ENCODE measurements around the gene SYT11. TPM values are rescaled to one million over a fixed set of nuclear protein-coding genes. Genes with fewer than 3 reads are reported as not detected.
"Not testable (repeated sequence)": the region's sequence is repeated elsewhere in the genome, so short reads cannot be mapped to it uniquely, and the experiment has no call there.

Gene SYT11
- total RNA-seq, 1 donor from 2014 or later = 2.3 TPM

DNA sequence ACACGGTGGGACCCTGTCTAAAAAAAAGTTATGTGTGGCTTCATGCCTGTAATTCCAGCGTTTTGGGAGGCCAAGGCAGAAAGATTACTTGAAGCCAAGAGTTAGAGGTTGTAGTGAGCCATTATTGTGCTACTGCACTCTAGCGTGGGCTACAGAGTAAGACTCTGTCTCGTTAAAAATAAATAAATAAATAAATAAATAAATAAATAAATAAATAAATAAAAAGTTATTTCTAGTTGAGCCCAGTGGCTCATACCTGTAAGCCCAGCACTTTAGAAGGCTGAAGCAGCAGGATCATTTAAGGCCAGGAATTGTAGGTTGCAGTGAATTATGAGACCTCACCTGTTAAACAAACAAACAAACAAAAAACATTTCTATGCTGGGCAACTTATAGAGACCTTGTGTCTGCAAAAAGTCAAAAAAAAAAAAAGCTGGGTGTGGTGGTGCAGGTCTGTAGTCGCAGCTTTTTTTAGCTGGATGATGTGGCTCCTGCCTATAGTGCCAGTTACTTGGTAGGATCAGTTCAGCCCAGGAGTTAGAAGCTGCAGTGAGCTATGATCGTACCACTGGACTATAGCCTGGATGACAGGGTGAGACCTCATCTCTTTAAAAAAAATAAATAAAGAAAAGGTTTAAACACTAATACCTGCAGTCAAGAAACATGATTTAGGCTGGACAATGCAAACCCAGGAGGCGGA lies 27.9 kb upstream of the SYT11 start:
- Mint-ChIP-seq H3K27me3 (no peaks in the 10 kb centered on the region), H3K27ac (no peak overlapping the region), H3K4me1 (ENCODE audit: unreplicated experiment) (peaks cover 9% of the 10 kb centered on the region), H3K9me3 (peaks cover 1% of the 10 kb centered on the region), H3K36me3 (peaks cover 17% of the 10 kb centered on the region), H3K4me3 (no peak overlapping the region)
- DNase-seq (ENCODE audit: extremely low spot score, unreplicated experiment) = no peak
- TF ChIP-seq, protein P1, sequence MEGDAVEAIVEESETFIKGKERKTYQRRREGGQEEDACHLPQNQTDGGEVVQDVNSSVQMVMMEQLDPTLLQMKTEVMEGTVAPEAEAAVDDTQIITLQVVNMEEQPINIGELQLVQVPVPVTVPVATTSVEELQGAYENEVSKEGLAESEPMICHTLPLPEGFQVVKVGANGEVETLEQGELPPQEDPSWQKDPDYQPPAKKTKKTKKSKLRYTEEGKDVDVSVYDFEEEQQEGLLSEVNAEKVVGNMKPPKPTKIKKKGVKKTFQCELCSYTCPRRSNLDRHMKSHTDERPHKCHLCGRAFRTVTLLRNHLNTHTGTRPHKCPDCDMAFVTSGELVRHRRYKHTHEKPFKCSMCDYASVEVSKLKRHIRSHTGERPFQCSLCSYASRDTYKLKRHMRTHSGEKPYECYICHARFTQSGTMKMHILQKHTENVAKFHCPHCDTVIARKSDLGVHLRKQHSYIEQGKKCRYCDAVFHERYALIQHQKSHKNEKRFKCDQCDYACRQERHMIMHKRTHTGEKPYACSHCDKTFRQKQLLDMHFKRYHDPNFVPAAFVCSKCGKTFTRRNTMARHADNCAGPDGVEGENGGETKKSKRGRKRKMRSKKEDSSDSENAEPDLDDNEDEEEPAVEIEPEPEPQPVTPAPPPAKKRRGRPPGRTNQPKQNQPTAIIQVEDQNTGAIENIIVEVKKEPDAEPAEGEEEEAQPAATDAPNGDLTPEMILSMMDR (conservative IDR thresholded peaks at IDR 0.05) = no peak

DNA sequence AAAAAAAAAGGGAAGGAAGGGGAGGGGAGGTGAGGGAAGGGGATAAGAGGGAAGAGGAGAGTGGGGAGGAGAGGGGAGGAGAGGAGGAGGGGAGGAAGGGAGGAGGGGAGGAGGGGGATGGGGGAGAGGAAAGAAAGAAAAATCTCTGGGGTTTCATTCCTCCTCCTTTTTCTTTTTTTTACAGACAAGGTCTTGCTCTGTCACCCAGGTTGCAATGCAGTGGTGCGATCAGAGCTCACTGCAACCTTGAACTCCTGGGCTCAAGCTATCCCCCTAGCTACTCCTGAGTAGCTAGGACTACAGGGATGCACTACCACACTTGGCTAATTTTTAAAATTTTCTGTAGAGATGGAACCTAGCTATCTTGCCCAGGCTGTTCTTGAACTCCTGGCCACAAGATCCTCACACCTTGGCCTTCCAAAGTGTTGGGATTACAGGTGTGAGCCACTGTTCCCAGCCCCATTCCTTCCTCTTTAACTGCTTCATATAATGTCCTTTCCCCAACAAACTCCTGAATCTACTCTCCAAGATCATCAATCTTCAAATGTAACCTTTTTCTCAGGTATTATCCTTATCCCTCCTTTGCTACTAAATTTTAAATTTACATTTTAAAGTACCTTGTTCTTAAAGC lies 25.6 kb upstream of the SYT11 start:
- H3K9me3 Mint-ChIP-seq = peaks cover 5% of the 10 kb centered on the region
- peak overlapping the region; percentile 57 for H3K4me3 Mint-ChIP-seq
- TF ChIP-seq, protein P1 (conservative IDR thresholded peaks at IDR 0.05) = no peak
- peak; percentile 18 for DNase-seq (ENCODE audit: extremely low spot score, unreplicated experiment)
- no peaks in the 10 kb centered on the region for H3K27me3 Mint-ChIP-seq
- peaks cover 18% of the 10 kb centered on the region for H3K36me3 Mint-ChIP-seq
- H3K27ac Mint-ChIP-seq = peak overlapping the region; percentile 46
- peaks cover 13% of the 10 kb centered on the region for H3K4me1 Mint-ChIP-seq (ENCODE audit: unreplicated experiment)

DNA sequence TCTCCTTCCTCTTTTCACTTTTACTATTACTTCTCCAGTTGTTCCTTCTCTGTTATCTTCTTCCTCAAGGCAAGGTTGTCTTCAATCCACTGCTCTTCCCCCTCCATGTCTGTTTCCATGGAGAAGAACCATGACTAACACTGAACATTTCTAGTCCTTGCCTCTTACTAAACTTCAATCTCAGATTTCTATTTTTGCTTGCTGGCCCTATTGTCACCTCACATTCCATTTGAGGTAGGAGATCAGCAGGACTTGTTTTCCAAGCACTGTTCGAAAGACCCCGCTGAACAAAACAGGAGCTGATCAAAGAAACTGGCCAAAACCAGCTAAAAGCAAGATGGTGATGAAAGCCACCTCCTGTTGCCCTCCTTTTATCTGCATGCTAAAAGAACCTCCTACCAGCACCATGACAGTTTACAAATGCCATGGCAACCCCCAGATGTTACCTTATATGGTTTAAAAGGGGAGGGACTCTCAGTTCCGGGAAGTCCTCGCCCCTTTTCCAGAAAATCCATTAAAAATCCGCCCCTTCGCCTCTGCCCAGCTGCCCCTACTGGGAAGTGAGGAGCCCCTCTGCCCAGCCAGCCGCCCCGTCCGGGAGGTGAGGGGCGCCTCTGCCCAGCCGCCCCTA lies 25.0 kb upstream of the SYT11 start:
- H3K27ac Mint-ChIP-seq = peak overlapping the region; percentile 46
- H3K36me3 Mint-ChIP-seq = peaks cover 18% of the 10 kb centered on the region
- TF ChIP-seq, protein P1 (conservative IDR thresholded peaks at IDR 0.05) = no peak
- peaks cover 13% of the 10 kb centered on the region for H3K4me1 Mint-ChIP-seq (ENCODE audit: unreplicated experiment)
- H3K4me3 Mint-ChIP-seq = peak overlapping the region; percentile 57
- no peaks in the 10 kb centered on the region for H3K27me3 Mint-ChIP-seq
- peaks cover 5% of the 10 kb centered on the region for H3K9me3 Mint-ChIP-seq
- DNase-seq (ENCODE audit: extremely low spot score, unreplicated experiment) = no peak

DNA sequence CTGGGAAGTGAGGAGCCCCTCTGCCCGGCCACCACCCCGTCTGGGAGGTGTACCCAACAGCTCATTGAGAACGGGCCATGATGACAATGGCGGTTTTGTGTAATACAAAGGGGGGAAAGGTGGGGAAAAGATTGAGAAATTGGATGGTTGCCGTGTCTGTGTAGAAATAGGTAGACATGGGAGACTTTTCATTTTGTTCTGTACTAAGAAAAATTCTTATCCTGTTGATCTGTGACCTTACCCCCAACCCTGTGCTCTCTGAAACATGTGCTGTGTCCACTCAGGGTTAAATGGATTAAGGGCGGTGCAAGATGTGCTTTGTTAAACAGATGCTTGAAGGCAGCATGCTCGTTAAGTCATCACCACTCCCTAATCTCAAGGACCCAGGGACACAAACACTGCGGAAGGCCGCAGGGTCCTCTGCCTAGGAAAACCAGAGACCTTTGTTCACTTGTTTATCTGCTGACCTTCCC lies 24.4 kb upstream of the SYT11 start:
- H3K4me3 Mint-ChIP-seq; H3K9me3 Mint-ChIP-seq; DNase-seq (ENCODE audit: extremely low spot score, unreplicated experiment); H3K27ac Mint-ChIP-seq; H3K4me1 Mint-ChIP-seq (ENCODE audit: unreplicated experiment); H3K27me3 Mint-ChIP-seq: not testable (repeated sequence)
- H3K36me3 Mint-ChIP-seq = peaks cover 18% of the 10 kb centered on the region

DNA sequence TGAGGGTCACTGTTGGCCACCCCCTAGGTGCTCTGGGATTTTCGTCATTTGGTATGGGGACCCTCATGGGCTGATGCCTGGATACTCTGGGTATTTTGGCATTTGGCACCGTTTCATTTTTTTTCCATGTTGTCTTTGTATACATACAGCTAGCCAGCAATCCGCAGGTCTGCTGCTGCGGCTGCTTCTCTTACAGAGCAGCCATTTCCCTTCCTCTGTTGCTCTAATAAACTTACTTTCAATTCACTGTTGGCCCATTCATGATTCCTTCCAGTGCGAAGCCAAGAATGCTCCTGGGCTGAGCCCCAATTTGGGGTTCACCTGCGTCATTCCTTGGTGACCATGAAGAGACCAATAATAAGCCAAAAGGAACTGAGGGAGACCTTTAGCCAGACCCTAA lies 23.8 kb upstream of the SYT11 start:
- Mint-ChIP-seq H3K27me3 (no peaks in the 10 kb centered on the region), H3K36me3 (peaks cover 18% of the 10 kb centered on the region), H3K27ac (no peak overlapping the region), H3K4me1 (ENCODE audit: unreplicated experiment) (peaks cover 9% of the 10 kb centered on the region), H3K4me3 (no peak overlapping the region), H3K9me3 (peaks cover 5% of the 10 kb centered on the region)
- TF ChIP-seq, protein P1 (conservative IDR thresholded peaks at IDR 0.05) = no peak
- DNase-seq (ENCODE audit: extremely low spot score, unreplicated experiment) = no peak

DNA sequence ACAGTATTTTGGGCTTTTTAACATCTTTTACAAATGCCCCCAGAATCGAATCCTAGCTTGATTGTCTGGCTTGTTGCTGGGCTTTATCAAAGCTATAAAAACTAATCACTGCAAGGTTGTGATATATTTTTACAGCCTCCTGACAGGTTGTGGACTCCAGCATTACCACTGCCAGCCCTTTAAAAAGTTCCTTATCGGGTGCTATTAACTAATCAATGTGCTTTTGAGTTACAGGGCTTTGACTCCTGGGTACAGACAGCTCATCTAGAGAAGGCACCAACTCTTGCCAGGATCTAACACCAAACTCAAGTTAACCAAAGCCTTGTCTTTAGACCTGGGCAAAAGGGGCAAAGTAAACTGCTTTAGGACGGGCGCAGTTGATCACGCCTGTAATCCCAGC lies 19.0 kb upstream of the SYT11 start:
- H3K27ac Mint-ChIP-seq = no peak overlapping the region

More for the DNA sequence above, 19.0 kb upstream of the SYT11 start:
- Mint-ChIP-seq H3K36me3 (peaks cover 26% of the 10 kb centered on the region), H3K9me3 (peaks cover 5% of the 10 kb centered on the region), H3K4me3 (no peak overlapping the region), H3K4me1 (ENCODE audit: unreplicated experiment) (peaks cover 8% of the 10 kb centered on the region), H3K27me3 (no peaks in the 10 kb centered on the region)
- TF ChIP-seq, protein P1 (conservative IDR thresholded peaks at IDR 0.05) = no peak
- no peak for DNase-seq (ENCODE audit: extremely low spot score, unreplicated experiment)
